ENCODE measurements around the gene ANKRD36.
"Not testable (repeated sequence)": the region's sequence is repeated elsewhere in the genome, so short reads cannot be mapped to it uniquely, and the experiment has no call there.

ANKRD36 gene

DNA sequence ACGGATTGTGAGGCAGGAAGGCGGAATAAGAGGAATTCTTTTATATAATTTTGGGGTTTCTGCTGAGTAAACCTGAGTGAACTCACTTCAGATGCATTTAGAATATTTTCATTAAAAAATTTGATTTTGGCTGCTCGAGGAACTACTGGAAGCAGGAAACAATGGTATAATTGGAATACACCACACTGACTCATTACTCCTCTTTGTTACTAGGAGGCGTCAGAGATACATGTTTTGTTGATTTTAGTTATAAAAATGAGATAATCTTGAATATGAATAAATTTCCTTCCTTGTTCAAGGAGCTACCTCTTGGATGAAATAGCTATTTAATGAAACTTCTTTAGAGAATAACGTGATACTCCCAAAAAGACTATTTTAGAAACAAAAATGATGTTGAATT lies 97.4 kb downstream of the ANKRD36 start:
- Histone ChIP-seq H4K20me1 (ENCODE audit: insufficient read depth, low read length) (no peaks in the 10 kb centered on the region), H3K79me2 (ENCODE audit: insufficient read depth, low read length) (no peaks in the 10 kb centered on the region)

DNA sequence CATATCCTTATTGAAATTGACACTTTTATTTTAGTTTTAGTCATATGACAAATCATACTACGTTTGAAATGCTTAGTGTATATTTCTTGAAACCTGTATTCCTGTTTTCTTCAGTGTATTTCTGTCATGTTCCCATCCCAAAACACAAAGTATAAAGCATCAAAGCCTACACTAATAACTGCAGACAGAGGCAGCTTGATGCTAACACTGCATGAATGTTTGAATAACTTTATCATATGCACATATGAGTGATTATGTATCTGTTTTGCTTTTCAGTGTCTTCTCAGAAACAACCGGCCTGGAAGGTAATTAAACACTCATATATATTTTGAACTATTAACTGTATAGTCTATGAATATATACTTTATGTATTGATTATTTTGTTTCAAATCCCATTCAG lies 102.1 kb downstream of the ANKRD36 start:
- H4K20me1 ChIP-seq (ENCODE audit: insufficient read depth, low read length); H3K9me2 ChIP-seq (ENCODE audit: low read depth, low read length); H3K4me2 ChIP-seq (ENCODE audit: low read length); H3K9me3 ChIP-seq (ENCODE audit: low read length); H3K9ac ChIP-seq (ENCODE audit: low read length); H3K79me2 ChIP-seq (ENCODE audit: insufficient read depth, low read length); H3K36me3 ChIP-seq (ENCODE audit: insufficient read depth, low read length); H2AFZ ChIP-seq (ENCODE audit: low read length); H3K27me3 ChIP-seq (ENCODE audit: insufficient read depth, low read length); H3K4me3 ChIP-seq (ENCODE audit: low read depth, low read length, poor library complexity, severe bottlenecking); H3K27ac ChIP-seq (ENCODE audit: low read depth, low read length, poor library complexity, severe bottlenecking); H3K4me1 ChIP-seq (ENCODE audit: insufficient read depth, low read length, severe bottlenecking); H3F3A ChIP-seq (ENCODE audit: insufficient read depth, low read length): not testable (repeated sequence)

More for the DNA sequence above, 97.4 kb downstream of the ANKRD36 start:
- H3K9ac ChIP-seq (ENCODE audit: low read length) = no peak overlapping the region
- H3K4me3 ChIP-seq (ENCODE audit: low read depth, low read length, poor library complexity, severe bottlenecking) = no peak overlapping the region
- H3K36me3 ChIP-seq (ENCODE audit: insufficient read depth, low read length) = peaks cover 6% of the 10 kb centered on the region; the same call in 1 of the 2 replicates
- TF ChIP-seq, protein P1, sequence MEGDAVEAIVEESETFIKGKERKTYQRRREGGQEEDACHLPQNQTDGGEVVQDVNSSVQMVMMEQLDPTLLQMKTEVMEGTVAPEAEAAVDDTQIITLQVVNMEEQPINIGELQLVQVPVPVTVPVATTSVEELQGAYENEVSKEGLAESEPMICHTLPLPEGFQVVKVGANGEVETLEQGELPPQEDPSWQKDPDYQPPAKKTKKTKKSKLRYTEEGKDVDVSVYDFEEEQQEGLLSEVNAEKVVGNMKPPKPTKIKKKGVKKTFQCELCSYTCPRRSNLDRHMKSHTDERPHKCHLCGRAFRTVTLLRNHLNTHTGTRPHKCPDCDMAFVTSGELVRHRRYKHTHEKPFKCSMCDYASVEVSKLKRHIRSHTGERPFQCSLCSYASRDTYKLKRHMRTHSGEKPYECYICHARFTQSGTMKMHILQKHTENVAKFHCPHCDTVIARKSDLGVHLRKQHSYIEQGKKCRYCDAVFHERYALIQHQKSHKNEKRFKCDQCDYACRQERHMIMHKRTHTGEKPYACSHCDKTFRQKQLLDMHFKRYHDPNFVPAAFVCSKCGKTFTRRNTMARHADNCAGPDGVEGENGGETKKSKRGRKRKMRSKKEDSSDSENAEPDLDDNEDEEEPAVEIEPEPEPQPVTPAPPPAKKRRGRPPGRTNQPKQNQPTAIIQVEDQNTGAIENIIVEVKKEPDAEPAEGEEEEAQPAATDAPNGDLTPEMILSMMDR (IDR thresholded peaks at IDR 0.05; ENCODE audit: low read length) = no peak
- TF ChIP-seq EZH2 (IDR thresholded peaks at IDR 0.05; ENCODE audit: borderline replicate concordance, low read length) = no peak
- no peak overlapping the region for H3K27ac ChIP-seq (ENCODE audit: low read depth, low read length, poor library complexity, severe bottlenecking)
- no peaks in the 10 kb centered on the region for H3F3A ChIP-seq (ENCODE audit: insufficient read depth, low read length)
- no peak overlapping the region for H3K4me2 ChIP-seq (ENCODE audit: low read length)
- H3K27me3 ChIP-seq (ENCODE audit: insufficient read depth, low read length) = no peaks in the 10 kb centered on the region
- H3K9me2 ChIP-seq (ENCODE audit: low read depth, low read length) = no peaks in the 10 kb centered on the region
- H3K9me3 ChIP-seq (ENCODE audit: low read length) = no peaks in the 10 kb centered on the region
- H2AFZ ChIP-seq (ENCODE audit: low read length) = no peak overlapping the region
- H3K4me1 ChIP-seq (ENCODE audit: insufficient read depth, low read length, severe bottlenecking) = no peaks in the 10 kb centered on the region

DNA sequence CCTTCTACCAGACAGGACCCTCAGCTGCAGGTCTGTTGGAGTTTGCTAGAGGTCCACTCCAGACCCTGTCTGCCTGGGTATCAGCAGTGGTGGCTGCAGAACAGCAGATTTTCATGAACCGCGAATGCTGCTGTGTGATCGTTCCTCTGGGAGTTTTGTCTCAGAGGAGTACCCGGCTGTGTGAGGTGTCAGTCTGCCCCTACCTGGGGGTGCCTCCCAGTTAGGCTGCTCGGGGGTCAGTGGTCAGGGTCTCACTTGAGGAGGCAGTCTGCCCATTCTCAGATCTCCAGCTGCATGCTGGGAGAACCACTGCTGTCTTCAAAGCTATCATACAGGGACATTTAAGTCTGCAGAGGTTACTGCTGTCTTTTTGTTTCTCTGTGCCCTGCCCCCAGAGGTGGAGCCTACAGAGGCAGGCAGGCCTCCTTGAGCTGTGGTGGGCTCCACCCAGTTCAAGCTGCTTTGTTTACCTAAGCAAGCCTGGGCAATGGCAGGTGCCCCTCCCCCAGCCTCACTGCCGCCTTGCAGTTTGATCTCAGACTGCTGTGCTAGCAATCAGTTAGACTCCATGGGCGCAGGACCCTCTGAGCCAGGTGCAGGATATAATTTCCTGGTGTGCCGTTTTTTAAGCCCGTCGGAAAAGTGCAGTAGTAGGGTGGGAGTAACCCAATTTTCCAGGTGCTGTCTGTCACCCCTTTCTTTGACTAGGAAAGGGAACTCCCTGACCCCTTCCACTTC lies 118.1 kb downstream of the ANKRD36 start:
- H3K4me2 ChIP-seq (ENCODE audit: low read length); H2AFZ ChIP-seq (ENCODE audit: low read length); H3K4me3 ChIP-seq (ENCODE audit: low read depth, low read length, poor library complexity, severe bottlenecking); H3K9me2 ChIP-seq (ENCODE audit: low read depth, low read length); H3K9ac ChIP-seq (ENCODE audit: low read length); H3K27me3 ChIP-seq (ENCODE audit: insufficient read depth, low read length); H3K4me1 ChIP-seq (ENCODE audit: insufficient read depth, low read length, severe bottlenecking); H4K20me1 ChIP-seq (ENCODE audit: insufficient read depth, low read length); H3F3A ChIP-seq (ENCODE audit: insufficient read depth, low read length); H3K36me3 ChIP-seq (ENCODE audit: insufficient read depth, low read length); H3K9me3 ChIP-seq (ENCODE audit: low read length); H3K79me2 ChIP-seq (ENCODE audit: insufficient read depth, low read length); H3K27ac ChIP-seq (ENCODE audit: low read depth, low read length, poor library complexity, severe bottlenecking): not testable (repeated sequence)

DNA sequence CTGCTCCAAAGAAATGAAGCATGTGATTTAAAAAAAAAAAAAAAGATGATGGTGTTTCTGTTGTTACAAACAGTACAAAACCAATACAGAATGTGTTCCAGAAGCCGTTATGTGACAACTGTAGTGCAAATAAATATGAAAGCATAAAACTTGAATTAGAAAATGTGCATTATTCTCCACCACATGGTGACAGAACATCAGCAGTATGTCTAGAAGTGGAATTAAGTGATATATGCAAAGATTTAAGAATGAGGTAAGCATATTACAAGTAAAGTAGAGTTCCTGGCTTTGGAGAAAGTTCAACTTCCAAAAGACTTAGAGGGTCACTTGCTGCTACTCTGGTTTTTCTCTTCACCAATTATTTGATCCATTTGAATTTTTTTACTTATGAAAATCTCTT lies 120.0 kb downstream of the ANKRD36 start:
- H3F3A ChIP-seq (ENCODE audit: insufficient read depth, low read length); H3K36me3 ChIP-seq (ENCODE audit: insufficient read depth, low read length); H4K20me1 ChIP-seq (ENCODE audit: insufficient read depth, low read length); H3K27ac ChIP-seq (ENCODE audit: low read depth, low read length, poor library complexity, severe bottlenecking); H3K4me1 ChIP-seq (ENCODE audit: insufficient read depth, low read length, severe bottlenecking); H3K9ac ChIP-seq (ENCODE audit: low read length); H3K79me2 ChIP-seq (ENCODE audit: insufficient read depth, low read length); H3K4me3 ChIP-seq (ENCODE audit: low read depth, low read length, poor library complexity, severe bottlenecking); H3K9me2 ChIP-seq (ENCODE audit: low read depth, low read length); H3K9me3 ChIP-seq (ENCODE audit: low read length); H3K27me3 ChIP-seq (ENCODE audit: insufficient read depth, low read length); H2AFZ ChIP-seq (ENCODE audit: low read length); H3K4me2 ChIP-seq (ENCODE audit: low read length): not testable (repeated sequence)

DNA sequence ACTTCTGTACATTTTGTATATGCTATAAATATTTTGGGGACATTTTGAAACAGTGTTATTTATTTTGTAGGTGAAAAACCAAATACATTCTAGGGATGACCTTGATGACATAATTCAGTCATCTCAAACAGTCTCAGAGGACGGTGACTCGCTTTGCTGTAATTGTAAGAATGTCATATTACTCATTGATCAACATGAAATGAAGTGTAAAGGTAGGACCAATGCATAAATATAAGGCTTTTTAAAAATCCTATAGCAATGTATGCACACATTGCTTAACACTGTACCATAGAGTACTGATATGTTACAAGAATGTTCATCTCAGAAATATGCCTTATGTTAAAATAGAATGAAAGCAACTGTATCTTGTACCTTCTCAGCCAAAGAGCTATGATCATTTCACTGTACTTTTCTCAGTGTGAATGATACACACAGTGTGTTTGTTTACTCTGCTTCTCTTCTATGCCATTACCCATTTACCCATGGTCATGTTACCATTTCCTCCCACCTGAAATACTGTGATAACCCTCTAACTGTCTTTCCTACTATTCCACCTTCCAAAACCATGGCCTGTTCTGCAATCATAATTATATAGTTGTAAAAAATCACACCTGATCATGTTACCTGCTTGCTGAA lies 120.8 kb downstream of the ANKRD36 start:
- H3K9ac ChIP-seq (ENCODE audit: low read length) = not testable (repeated sequence)

DNA sequence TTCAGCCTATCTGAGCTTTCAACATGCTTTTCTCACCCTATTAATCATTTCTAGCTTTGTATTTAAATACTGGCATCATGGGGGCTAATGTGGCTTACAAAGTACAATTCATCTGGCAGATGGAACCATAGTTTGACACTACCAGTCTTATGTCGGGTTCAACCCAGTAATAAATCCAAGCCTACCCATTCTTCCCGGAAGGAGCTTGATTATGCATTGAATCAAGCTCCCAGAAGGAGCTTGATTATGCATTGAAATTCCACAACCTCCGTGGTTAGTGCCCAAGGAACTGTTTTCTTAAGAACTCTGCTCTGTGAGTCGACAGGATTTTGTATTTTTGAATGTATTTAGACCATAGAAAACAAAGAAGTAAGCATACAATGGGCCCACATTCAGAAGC lies 148.2 kb downstream of the ANKRD36 start:
- H3K79me2 ChIP-seq (ENCODE audit: insufficient read depth, low read length); H3F3A ChIP-seq (ENCODE audit: insufficient read depth, low read length); H3K4me3 ChIP-seq (ENCODE audit: low read depth, low read length, poor library complexity, severe bottlenecking); H3K9me2 ChIP-seq (ENCODE audit: low read depth, low read length); H4K20me1 ChIP-seq (ENCODE audit: insufficient read depth, low read length); H2AFZ ChIP-seq (ENCODE audit: low read length); H3K27me3 ChIP-seq (ENCODE audit: insufficient read depth, low read length); H3K27ac ChIP-seq (ENCODE audit: low read depth, low read length, poor library complexity, severe bottlenecking); H3K36me3 ChIP-seq (ENCODE audit: insufficient read depth, low read length); H3K9ac ChIP-seq (ENCODE audit: low read length); H3K4me1 ChIP-seq (ENCODE audit: insufficient read depth, low read length, severe bottlenecking); H3K9me3 ChIP-seq (ENCODE audit: low read length); H3K4me2 ChIP-seq (ENCODE audit: low read length): not testable (repeated sequence)

More for the DNA sequence above, 120.8 kb downstream of the ANKRD36 start:
- not testable (repeated sequence) for H3K79me2 ChIP-seq (ENCODE audit: insufficient read depth, low read length); H3K36me3 ChIP-seq (ENCODE audit: insufficient read depth, low read length); H4K20me1 ChIP-seq (ENCODE audit: insufficient read depth, low read length); H3K27ac ChIP-seq (ENCODE audit: low read depth, low read length, poor library complexity, severe bottlenecking); H3K27me3 ChIP-seq (ENCODE audit: insufficient read depth, low read length); H3F3A ChIP-seq (ENCODE audit: insufficient read depth, low read length); H2AFZ ChIP-seq (ENCODE audit: low read length); H3K9me3 ChIP-seq (ENCODE audit: low read length); H3K4me1 ChIP-seq (ENCODE audit: insufficient read depth, low read length, severe bottlenecking); H3K4me3 ChIP-seq (ENCODE audit: low read depth, low read length, poor library complexity, severe bottlenecking); H3K4me2 ChIP-seq (ENCODE audit: low read length); H3K9me2 ChIP-seq (ENCODE audit: low read depth, low read length)

DNA sequence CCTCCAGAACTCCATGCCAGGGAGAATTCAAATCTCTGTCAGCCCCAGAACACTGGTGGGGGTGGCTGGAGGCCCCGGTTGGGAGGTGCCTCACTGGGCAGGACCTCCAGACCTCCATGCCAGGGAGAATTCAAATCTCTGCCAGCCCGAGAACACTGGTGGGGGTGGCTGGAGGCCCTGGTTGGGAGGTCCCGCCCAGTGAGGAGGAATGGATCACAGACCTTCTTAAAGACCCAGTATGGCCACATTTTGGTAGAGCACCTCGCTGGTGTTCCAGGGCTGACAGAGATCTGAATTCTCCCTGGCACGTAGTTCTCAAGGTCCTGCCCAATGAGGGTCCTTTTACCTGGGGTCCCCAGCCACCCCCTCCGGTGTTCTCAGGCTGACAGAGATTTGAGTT lies 153.5 kb downstream of the ANKRD36 start:
- not testable (repeated sequence) for H3K9ac ChIP-seq (ENCODE audit: low read length); H3K27ac ChIP-seq (ENCODE audit: low read depth, low read length, poor library complexity, severe bottlenecking); H3K4me2 ChIP-seq (ENCODE audit: low read length); H2AFZ ChIP-seq (ENCODE audit: low read length); H3K36me3 ChIP-seq (ENCODE audit: insufficient read depth, low read length); H3K27me3 ChIP-seq (ENCODE audit: insufficient read depth, low read length); H3K4me3 ChIP-seq (ENCODE audit: low read depth, low read length, poor library complexity, severe bottlenecking); H4K20me1 ChIP-seq (ENCODE audit: insufficient read depth, low read length); H3K4me1 ChIP-seq (ENCODE audit: insufficient read depth, low read length, severe bottlenecking); H3K79me2 ChIP-seq (ENCODE audit: insufficient read depth, low read length); H3K9me3 ChIP-seq (ENCODE audit: low read length); H3K9me2 ChIP-seq (ENCODE audit: low read depth, low read length); H3F3A ChIP-seq (ENCODE audit: insufficient read depth, low read length)

Data from OCI-LY1 (cell line).